Panc1 (cell line): ENCODE results near the gene ARHGEF28. TPM values are rescaled to one million over a fixed set of nuclear protein-coding genes. Genes with fewer than 3 reads are reported as not detected.

Experiments used
- ATAC-seq: fragments of 200-7000 bp; cut with Tn5 transposase; 2 replicates; pipeline ENCODE4 v1.9.1; 2020; ENCODE audit warnings: mild to moderate bottlenecking, moderate library complexity
- BruUV-seq: library from RNA; stranded (reverse); fragments of 400-500 nt; replicated peaks from 2 replicates; lab custom pipeline; 2021; lab: Mats Ljungman, UMichigan
- CTCF ChIA-PET: fragments of 300-600 bp; sonication (Branson Sonifier 250); formaldehyde crosslinking; loops from one replicate; lab custom pipeline; 2022; ENCODE audit warnings: antibody characterized with exemption; lab: Charles Lee
- POLR2A ChIA-PET: fragments of 300-600 bp; sonication (Branson Sonifier 250); formaldehyde crosslinking; loops from one replicate; lab custom pipeline; 2022; ENCODE audit warnings: antibody characterized with exemption; lab: Charles Lee
- DNase-seq: peaks from one replicate; pipeline ENCODE4 v3.0.0-alpha.2; 2010; ENCODE audit warnings: low read depth, low spot score
- H3K27ac ChIP-seq: 2 replicates; pipeline ENCODE4 v1.5.1; 2011; ENCODE audit warnings: mild to moderate bottlenecking, low read length, inconsistent platforms
- H3K27me3 ChIP-seq: fragments of 200-500 bp; sonication (Bioruptor generic); 2 replicates; pipeline ENCODE4 v1.6.0; 2014; ENCODE audit warnings: low read length, inconsistent platforms; ENCODE audit not compliant: control insufficient read depth, insufficient read depth
- H3K36me3 ChIP-seq: fragments of 200-500 bp; sonication (Bioruptor generic); 2 replicates; pipeline ENCODE4 v1.5.1; 2014; ENCODE audit warnings: inconsistent platforms, mild to moderate bottlenecking, low read length, moderate library complexity; ENCODE audit not compliant: control insufficient read depth, insufficient read depth
- H3K4me1 ChIP-seq: 2 replicates; pipeline ENCODE4 v1.5.1; 2011; ENCODE audit warnings: inconsistent platforms, mild to moderate bottlenecking, low read length, moderate library complexity; ENCODE audit not compliant: control insufficient read depth, insufficient read depth
- H3K4me3 ChIP-seq, 2 experiments: 2 replicates each; pipeline ENCODE4 v1.5.1; 2011 to 2012; ENCODE audit warnings: low read depth in 2 of 2, low read length in 2 of 2, mild to moderate bottlenecking in 2 of 2, inconsistent platforms in 1 of 2, moderate library complexity in 1 of 2
- H3K9me3 ChIP-seq: fragments of 200-500 bp; sonication (Bioruptor generic); 2 replicates; pipeline ENCODE4 v1.5.1; 2014; ENCODE audit warnings: low read depth, mild to moderate bottlenecking, inconsistent platforms, low read length, moderate library complexity; ENCODE audit not compliant: control insufficient read depth, insufficient read depth
- CTCF ChIP-seq: fragments of 450-650 bp; IDR thresholded peaks from 2 replicates; pipeline ENCODE4 v1.5.1; 2017; ENCODE audit warnings: mild to moderate bottlenecking
- POLR2AphosphoS5 ChIP-seq: IDR thresholded peaks from 2 replicates; pipeline ENCODE4 v1.6.1; 2012; ENCODE audit warnings: mild to moderate bottlenecking, low read depth, low read length, moderate library complexity
- REST ChIP-seq, 2 experiments: IDR thresholded peaks; 2 replicates each; pipeline ENCODE4 v1.6.1; 2011 to 2012; ENCODE audit warnings: low read depth in 2 of 2, control low read depth in 1 of 2, low read length in 1 of 2, mild to moderate bottlenecking in 1 of 2, moderate library complexity in 1 of 2; ENCODE audit not compliant: insufficient read depth in 1 of 2
- SIN3A ChIP-seq: IDR thresholded peaks from 2 replicates; pipeline ENCODE4 v1.6.1; 2012; ENCODE audit warnings: low read depth, mild to moderate bottlenecking, low read length, moderate library complexity, borderline replicate concordance; ENCODE audit not compliant: insufficient read depth
- TCF7L2 ChIP-seq: IDR thresholded peaks from 2 replicates; pipeline ENCODE4 v1.6.1; 2011; ENCODE audit warnings: mild to moderate bottlenecking, low read depth, low read length, inconsistent platforms
- in situ Hi-C: cut with HindIII; loops from 2 replicates; pipeline ENCODE4 v1.10.0; 2016; ENCODE audit warnings: low sequenced_read_pairs, low pct_unique_long_range_greater_than_20kb
- intact Hi-C: fragments of 100-400 bp; cut with micrococcal nuclease; formaldehyde crosslinking; loops from one replicate; pipeline ENCODE4 v1.10.0; 2022; ENCODE audit not compliant: unreplicated experiment
- total RNA-seq: library from RNA; stranded (reverse); gene quantifications from one replicate; pipeline ENCODE4 v1.2.1, GENCODE V29; 2021; ENCODE audit not compliant: unreplicated experiment

Gene ARHGEF28
- total RNA-seq, 1 experiment from 2014 or later, result 34.8 TPM

- Histone ChIP-seq H3K4me1 (no peaks in the 10 kb centered on the region; the same call in 1 of the 2 replicates), H3K27ac (no peak overlapping the region), H3K27me3 (no peaks in the 10 kb centered on the region), H3K9me3 (no peaks in the 10 kb centered on the region), H3K36me3 (0 out of 2 replicates have a peak, but pooled peaks cover 3% of the 10 kb centered on the region), H3K4me3 (no peak overlapping the region)
- TF ChIP-seq TCF7L2 (no peak), POLR2AphosphoS5 (no peak), SIN3A (no peak), CTCF (no peak), REST (IDR thresholded peaks at IDR 0.05; ENCODE audit: insufficient read depth in 1 of 2, low read depth in 2 of 2, low read length in 1 of 2) (no peak)
- DNase-seq, result no peak
- intact Hi-C loops (no loop called here), in situ Hi-C loops (no loop called here)
- ChIA-PET CTCF (no interaction called here), POLR2A (no interaction called here)
- ATAC-seq, result no peak
- BruUV-seq, result no TSS peak
Observed at GRCh38 chr5:73686912-73687311, 60.9 kb downstream of the ARHGEF28 start.

GRCh38 chr5:73687357-73687756 lies 61.4 kb downstream of the ARHGEF28 start:
- H3K27ac ChIP-seq, result no peak overlapping the region
- in situ Hi-C loops, result no loop called here
- TF ChIP-seq POLR2AphosphoS5 (no peak), REST (IDR thresholded peaks at IDR 0.05; ENCODE audit: insufficient read depth in 1 of 2, low read depth in 2 of 2, low read length in 1 of 2) (no peak), TCF7L2 (no peak), SIN3A (no peak), CTCF (no peak)
- no peaks in the 10 kb centered on the region; the same call in 1 of the 2 replicates for H3K4me1 ChIP-seq
- intact Hi-C loops, result no loop called here
- no peaks in the 10 kb centered on the region for H3K9me3 ChIP-seq
- no peak for DNase-seq
- BruUV-seq, result no TSS peak
- ChIA-PET CTCF (no interaction called here), POLR2A (no interaction called here)
- H3K27me3 ChIP-seq, result no peaks in the 10 kb centered on the region
- 0 out of 2 replicates have a peak, but pooled peaks cover 3% of the 10 kb centered on the region for H3K36me3 ChIP-seq
- H3K4me3 ChIP-seq, result no peak overlapping the region
- ATAC-seq, result no peak
